ENCODE measurements around the gene RGS18. TPM values are rescaled to one million over a fixed set of nuclear protein-coding genes. Genes with fewer than 3 reads are reported as not detected.
"Not testable (repeated sequence)": the region's sequence is repeated elsewhere in the genome, so short reads cannot be mapped to it uniquely, and the experiment has no call there.

Gene RGS18
- total RNA-seq, 4 donors from 2014 or later: 0.22 to 1.6 (median 1.3) TPM

DNA sequence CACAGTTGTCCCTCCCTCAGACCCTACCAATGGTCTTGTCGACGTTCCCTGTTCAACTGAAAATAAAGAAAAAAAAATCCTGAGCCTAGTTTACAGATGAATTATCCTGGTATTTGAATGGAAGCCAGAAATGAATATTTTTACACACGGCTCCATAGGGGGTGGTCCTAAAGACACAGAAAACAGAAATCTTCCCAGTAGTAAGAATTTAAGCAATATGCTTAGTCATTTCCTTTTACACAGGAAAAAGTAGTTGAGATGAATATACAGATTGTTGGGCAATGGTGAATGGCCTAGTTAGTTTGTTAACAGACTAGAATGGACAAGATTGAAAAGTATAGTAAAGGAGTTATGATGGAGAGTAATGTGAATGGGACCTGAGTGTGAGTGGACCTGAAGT lies 67.4 kb downstream of the RGS18 start:
- H3K9me3 ChIP-seq: no peaks in the 10 kb centered on the region
- 76 to 80% methylated on average over 3 of the region's 3 CpGs for WGBS, 2 donors
- no peak overlapping the region for H3K4me3 ChIP-seq (replicated peaks in 1 of 3)
- no peaks in the 10 kb centered on the region for H3K36me3 ChIP-seq
- no peaks in the 10 kb centered on the region for H3K27me3 ChIP-seq
- H3K27ac ChIP-seq: no peak overlapping the region
- intact Hi-C loops (cut with DNase I): no loop called here
- H3K4me1 ChIP-seq: no peaks in the 10 kb centered on the region
- DNase-seq: no peak
- TF ChIP-seq POLR2A (IDR thresholded peaks at IDR 0.05): no peak
- TF ChIP-seq, protein P1, sequence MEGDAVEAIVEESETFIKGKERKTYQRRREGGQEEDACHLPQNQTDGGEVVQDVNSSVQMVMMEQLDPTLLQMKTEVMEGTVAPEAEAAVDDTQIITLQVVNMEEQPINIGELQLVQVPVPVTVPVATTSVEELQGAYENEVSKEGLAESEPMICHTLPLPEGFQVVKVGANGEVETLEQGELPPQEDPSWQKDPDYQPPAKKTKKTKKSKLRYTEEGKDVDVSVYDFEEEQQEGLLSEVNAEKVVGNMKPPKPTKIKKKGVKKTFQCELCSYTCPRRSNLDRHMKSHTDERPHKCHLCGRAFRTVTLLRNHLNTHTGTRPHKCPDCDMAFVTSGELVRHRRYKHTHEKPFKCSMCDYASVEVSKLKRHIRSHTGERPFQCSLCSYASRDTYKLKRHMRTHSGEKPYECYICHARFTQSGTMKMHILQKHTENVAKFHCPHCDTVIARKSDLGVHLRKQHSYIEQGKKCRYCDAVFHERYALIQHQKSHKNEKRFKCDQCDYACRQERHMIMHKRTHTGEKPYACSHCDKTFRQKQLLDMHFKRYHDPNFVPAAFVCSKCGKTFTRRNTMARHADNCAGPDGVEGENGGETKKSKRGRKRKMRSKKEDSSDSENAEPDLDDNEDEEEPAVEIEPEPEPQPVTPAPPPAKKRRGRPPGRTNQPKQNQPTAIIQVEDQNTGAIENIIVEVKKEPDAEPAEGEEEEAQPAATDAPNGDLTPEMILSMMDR (IDR thresholded peaks at IDR 0.05): no peak

DNA sequence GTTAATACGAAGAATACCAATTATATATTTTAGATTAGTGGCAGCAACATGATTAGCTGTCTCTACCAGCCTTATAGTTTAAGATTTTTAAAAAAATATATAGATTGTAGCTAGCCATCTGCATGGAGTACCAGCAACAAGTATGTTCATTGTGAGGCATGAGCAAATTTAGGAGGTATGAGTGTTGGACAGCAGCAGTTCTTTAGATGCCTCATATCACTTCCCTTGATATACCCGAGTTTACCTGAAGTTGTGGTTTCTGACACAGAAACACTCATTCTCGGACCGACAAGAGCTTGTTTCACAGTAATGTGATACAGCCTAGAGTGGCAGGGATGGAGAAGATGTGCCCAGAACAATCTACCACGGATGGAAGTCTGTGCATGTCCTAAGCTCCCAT lies 69.1 kb downstream of the RGS18 start:
- intact Hi-C loops (cut with DNase I): no loop called here
- H3K36me3 ChIP-seq: no peaks in the 10 kb centered on the region
- DNase-seq: no peak
- 83 to 90% methylated on average over 5 of the region's 5 CpGs for WGBS, 2 donors
- H3K27ac ChIP-seq: no peak overlapping the region
- no peaks in the 10 kb centered on the region for H3K4me1 ChIP-seq
- TF ChIP-seq, protein P1 (IDR thresholded peaks at IDR 0.05): no peak
- TF ChIP-seq POLR2A (IDR thresholded peaks at IDR 0.05): no peak
- H3K4me3 ChIP-seq (replicated peaks in 1 of 3): no peak overlapping the region
- H3K27me3 ChIP-seq: no peaks in the 10 kb centered on the region
- H3K9me3 ChIP-seq: no peaks in the 10 kb centered on the region

DNA sequence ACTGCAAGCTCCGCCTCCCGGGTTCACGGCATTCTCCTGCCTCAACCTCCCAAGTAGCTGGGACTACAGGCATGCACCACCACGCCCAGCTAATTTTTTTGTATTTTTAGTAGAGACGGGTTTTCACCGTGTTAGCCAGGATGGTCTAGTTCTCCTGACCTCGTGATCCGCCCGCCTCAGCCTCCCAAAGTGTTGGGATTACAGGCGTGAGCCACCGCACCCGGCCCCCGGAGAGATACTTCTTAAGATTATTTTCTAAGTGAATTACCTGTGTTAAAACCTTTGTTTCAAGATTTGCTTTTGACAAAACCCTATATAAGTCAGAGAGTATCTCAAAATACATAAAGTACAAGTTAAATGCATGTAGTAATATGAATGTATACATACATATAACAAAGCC lies 69.7 kb downstream of the RGS18 start:
- H3K9me3 ChIP-seq; intact Hi-C loops (cut with DNase I); H3K4me3 ChIP-seq (replicated peaks in 1 of 3); H3K36me3 ChIP-seq; H3K4me1 ChIP-seq; DNase-seq; H3K27me3 ChIP-seq; H3K27ac ChIP-seq: not testable (repeated sequence)
- 93 to 96% methylated on average over 13 of the region's 13 CpGs for WGBS, 2 donors

DNA sequence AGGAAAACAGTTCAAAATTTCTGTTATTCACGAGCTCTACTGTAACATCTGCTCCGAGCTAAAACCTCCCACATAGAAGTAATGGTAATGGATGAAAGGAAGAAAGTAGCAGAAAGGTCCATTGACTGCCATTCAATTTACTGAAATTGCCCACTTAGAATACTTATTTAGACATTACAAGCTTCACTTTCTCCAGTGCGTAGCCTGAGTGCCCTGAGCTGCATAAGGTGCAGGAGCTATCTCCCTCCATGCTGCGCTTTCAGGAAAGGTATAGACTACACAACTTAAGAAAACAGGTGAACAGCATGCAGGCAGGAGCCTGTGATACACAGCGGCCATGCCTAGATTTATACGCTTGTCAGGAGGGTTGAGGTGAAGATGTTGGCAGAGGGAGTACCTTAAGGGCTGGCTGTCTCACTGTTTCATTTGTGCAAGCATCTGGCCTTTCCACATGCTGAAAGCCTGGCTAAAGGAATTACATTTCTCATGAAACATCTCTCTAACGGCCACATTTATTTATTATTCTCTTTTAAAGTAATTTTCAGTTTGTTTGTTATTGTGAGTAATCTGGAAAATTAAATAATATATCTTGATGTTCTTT lies 74.7 kb downstream of the RGS18 start:
- WGBS, 2 donors: 82 to 86% methylated on average over 7 of the region's 7 CpGs
- Histone ChIP-seq H3K4me3 (replicated peaks in 1 of 3) (no peak overlapping the region), H3K27me3 (no peaks in the 10 kb centered on the region), H3K4me1 (no peaks in the 10 kb centered on the region), H3K36me3 (no peaks in the 10 kb centered on the region), H3K9me3 (no peaks in the 10 kb centered on the region), H3K27ac (no peak overlapping the region)
- intact Hi-C loops (cut with DNase I): no loop called here
- TF ChIP-seq, protein P1 (IDR thresholded peaks at IDR 0.05): no peak
- TF ChIP-seq POLR2A (IDR thresholded peaks at IDR 0.05): no peak
- no peak for DNase-seq

DNA sequence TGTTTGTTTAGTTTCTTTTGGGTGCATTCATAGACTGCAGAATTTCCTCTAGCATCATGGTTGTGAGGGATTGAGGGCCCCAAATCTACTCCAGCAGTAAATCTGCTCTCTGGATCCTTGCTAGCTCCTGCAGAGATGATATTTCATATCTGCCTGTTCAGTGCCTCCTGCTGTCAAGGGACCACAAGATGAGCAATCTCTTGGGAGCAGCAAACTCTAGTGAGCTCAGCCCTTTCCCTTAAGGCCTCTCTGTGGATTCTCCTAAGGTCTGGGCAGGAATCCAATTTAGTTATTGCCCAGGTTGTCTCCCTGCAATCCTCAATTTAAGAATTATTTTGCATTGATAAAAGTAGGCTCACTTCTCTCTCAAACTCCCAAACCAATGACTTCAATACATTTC lies 76.9 kb downstream of the RGS18 start:
- no peak for DNase-seq
- Histone ChIP-seq H3K27me3 (no peaks in the 10 kb centered on the region), H3K4me3 (replicated peaks in 1 of 3) (no peak overlapping the region), H3K4me1 (no peaks in the 10 kb centered on the region), H3K9me3 (no peaks in the 10 kb centered on the region), H3K36me3 (no peaks in the 10 kb centered on the region), H3K27ac (no peak overlapping the region)
- TF ChIP-seq, protein P1 (IDR thresholded peaks at IDR 0.05): no peak
- TF ChIP-seq POLR2A (IDR thresholded peaks at IDR 0.05): no peak
- intact Hi-C loops (cut with DNase I): no loop called here

Other genes starting within 250 kb of the RGS18 start
- not detected for gene RGS21, start 158.5 kb downstream of the RGS18 start, total RNA-seq